K562 (cell line): ENCODE measurements around the gene PON2. TPM values are rescaled to one million over a fixed set of nuclear protein-coding genes. Genes with fewer than 3 reads are reported as not detected.

ENCODE experiments used
- ATAC-seq: fragments of 200-7000 bp; cut with Tn5 transposase; 3 replicates; pipeline ENCODE4 v1.9.1; 2020; ENCODE audit warnings: moderate library complexity
- BruUV-seq: library from RNA; stranded (reverse); fragments of 400-500 nt; replicated peaks from 2 replicates; lab custom pipeline; 2021; lab: Mats Ljungman, UMichigan
- CTCF ChIA-PET: fragments of 300-600 bp; formaldehyde crosslinking; extraction: SDS; loops from one replicate; lab custom pipeline; 2021; ENCODE audit warnings: low intra/inter-chr PET ratio; lab: Yijun Ruan, JAX
- POLR2A ChIA-PET: fragments of 300-600, 350-650 bp; sonication (Branson Sonifier 250); formaldehyde crosslinking; extraction: SDS; loops from one replicate; lab custom pipeline; 2021; ENCODE audit warnings: antibody characterized with exemption, inconsistent platforms; lab: Yijun Ruan, JAX
- DNase-seq, 4 experiments: peaks; one replicate each; pipeline versions ENCODE4 v3.0.0 to v3.0.0-alpha.2; 2011 to 2018; ENCODE audit warnings: low spot score in 3 of 4, mixed read lengths in 3 of 4; ENCODE audit errors: extremely low read depth in 1 of 4
- FAIRE-seq: peaks from 2 replicates; lab custom pipeline; 2011; peaks lifted over from hg19 to GRCh38; lab: Jason Lieb, UNC
- H2AFZ ChIP-seq: 2 replicates; pipeline ENCODE4 v1.6.0; 2011; ENCODE audit warnings: low read depth, low read length, control low read depth, inconsistent platforms
- H3K27ac ChIP-seq: fragments of 200-600 bp; 3 replicates; pipeline ENCODE4 v1.8.0; 2011; ENCODE audit warnings: low read depth, mild to moderate bottlenecking, control low read depth, inconsistent platforms, low read length, moderate library complexity, mixed read lengths; ENCODE audit errors: extremely low read depth
- H3K27me3 ChIP-seq, 2 experiments: fragments of 300-600 bp in 1 of 2; 2 replicates in 1 of 2; 3 replicates in 1 of 2; pipeline versions ENCODE4 v1.6.0 to v1.8.0; 2011; ENCODE audit warnings: inconsistent platforms in 2 of 2, low read length in 2 of 2, mild to moderate bottlenecking in 1 of 2, mixed read lengths in 1 of 2, moderate library complexity in 1 of 2; ENCODE audit not compliant: control insufficient read depth in 2 of 2, insufficient read depth in 2 of 2
- H3K36me3 ChIP-seq: fragments of 300-600 bp; 3 replicates; pipeline ENCODE4 v1.8.0; 2011; ENCODE audit warnings: mild to moderate bottlenecking, low read length, inconsistent platforms; ENCODE audit not compliant: control insufficient read depth, insufficient read depth
- H3K4me1 ChIP-seq, 2 experiments: fragments of 200-600 bp in 1 of 2; replicated peaks in 1 of 2; 2 replicates in 1 of 2; 3 replicates in 1 of 2; pipeline versions ENCODE4 v1.5.1 to v1.8.0; 2011; ENCODE audit warnings: inconsistent platforms in 2 of 2, low read length in 2 of 2, mild to moderate bottlenecking in 1 of 2, mixed read lengths in 1 of 2, moderate library complexity in 1 of 2; ENCODE audit not compliant: control insufficient read depth in 2 of 2, insufficient read depth in 2 of 2
- H3K4me2 ChIP-seq: 2 replicates; pipeline ENCODE4 v1.6.1; 2011; ENCODE audit warnings: low read length, control low read depth, inconsistent platforms, mixed read lengths; ENCODE audit not compliant: insufficient read depth
- H3K4me3 ChIP-seq: fragments of 200-600 bp; sonication (generic), shearing (Covaris generic); 2 replicates; pipeline ENCODE4 v1.5.1; 2016; ENCODE audit warnings: control low read depth, inconsistent platforms
- H3K79me2 ChIP-seq: fragments of 200-600 bp; 3 replicates; pipeline ENCODE4 v1.8.0; 2011; ENCODE audit warnings: low read length, inconsistent platforms; ENCODE audit not compliant: control insufficient read depth, insufficient read depth
- H3K9ac ChIP-seq, 2 experiments: 2 replicates each; pipeline versions ENCODE4 v1.6.0 to v1.6.1; 2011; ENCODE audit warnings: low read depth in 2 of 2, low read length in 2 of 2, control low read depth in 1 of 2, inconsistent platforms in 1 of 2, mild to moderate bottlenecking in 1 of 2, mixed read lengths in 1 of 2; ENCODE audit not compliant: insufficient read depth in 1 of 2
- H3K9me1 ChIP-seq: one replicate; pipeline ENCODE4 v1.6.0; 2011; ENCODE audit warnings: inconsistent platforms, mild to moderate bottlenecking, low read length, moderate library complexity; ENCODE audit not compliant: control insufficient read depth, insufficient read depth
- H3K9me3 ChIP-seq: replicated peaks from 2 replicates; pipeline ENCODE4 v1.5.1; 2011; ENCODE audit warnings: low read depth, low read length, inconsistent platforms; ENCODE audit not compliant: control insufficient read depth, insufficient read depth
- H4K20me1 ChIP-seq: replicated peaks from 2 replicates; pipeline ENCODE4 v1.6.1; 2011; ENCODE audit warnings: low read length, inconsistent platforms, mixed read lengths; ENCODE audit not compliant: control insufficient read depth, insufficient read depth
- CBX3 ChIP-seq, 2 experiments: IDR thresholded peaks; 1 replicate in 1 of 2; 2 replicates in 1 of 2; pipeline ENCODE4 v1.6.1; 2012; ENCODE audit warnings: inconsistent platforms in 2 of 2, low read length in 2 of 2, borderline replicate concordance in 1 of 2, control low read depth in 1 of 2
- CC2D1A ChIP-seq: fragments of 450-650 bp; IDR thresholded peaks from 2 replicates; pipeline ENCODE4 v1.6.1; 2017; ENCODE audit warnings: mild to moderate bottlenecking
- ELF1 ChIP-seq: fragments of 200-800 bp; sonication (Bioruptor generic); IDR thresholded peaks from 2 replicates; pipeline ENCODE4 v1.6.1; 2016; ENCODE audit warnings: missing genetic modification characterization, missing compliant biosample characterization
- HNRNPH1 ChIP-seq: fragments of 200-400 bp; formaldehyde crosslinking; optimal IDR thresholded peaks from 2 replicates; pipeline ENCODE3; 2017; ENCODE audit warnings: low read depth, mild to moderate bottlenecking, low read length, moderate library complexity
- HNRNPLL ChIP-seq: fragments of 200-400 bp; formaldehyde crosslinking; IDR thresholded peaks from 2 replicates; pipeline ENCODE4 v1.6.1; 2017; ENCODE audit warnings: low read length, low read depth, mild to moderate bottlenecking; ENCODE audit not compliant: poor library complexity, severe bottlenecking
- NFE2L1 ChIP-seq: fragments of 450-650 bp; IDR thresholded peaks from 2 replicates; pipeline ENCODE4 v1.6.1; 2016; ENCODE audit warnings: missing genetic modification characterization, low read depth, mild to moderate bottlenecking, missing compliant biosample characterization, moderate library complexity, borderline replicate concordance
- PHB2 ChIP-seq: fragments of 450-650 bp; IDR thresholded peaks from 2 replicates; pipeline ENCODE4 v1.6.1; 2017; ENCODE audit warnings: low read depth
- SMARCA5 ChIP-seq: fragments of 450-650 bp; IDR thresholded peaks from 2 replicates; pipeline ENCODE4 v1.6.1; 2016
- SOX6 ChIP-seq: fragments of 450-650 bp; IDR thresholded peaks from 2 replicates; pipeline ENCODE4 v1.6.1; 2014; ENCODE audit warnings: mild to moderate bottlenecking
- SP2 ChIP-seq: IDR thresholded peaks from 2 replicates; pipeline ENCODE4 v1.6.1; 2011; ENCODE audit warnings: mild to moderate bottlenecking, low read depth, low read length, moderate library complexity; ENCODE audit not compliant: poor library complexity, severe bottlenecking; ENCODE audit errors: extremely low read depth
- VEZF1 ChIP-seq: fragments of 200-800 bp; sonication (Bioruptor generic); IDR thresholded peaks from 2 replicates; pipeline ENCODE4 v1.6.1; 2017; ENCODE audit warnings: missing genetic modification characterization, missing compliant biosample characterization
- ZFP30 ChIP-seq: fragments of 250-450 bp; sonication (Bioruptor Pico); IDR thresholded peaks from 2 replicates; pipeline ENCODE4 v1.8.0; 2022; ENCODE audit warnings: moderate library complexity, mild to moderate bottlenecking, inconsistent platforms, borderline replicate concordance
- ZNF121 ChIP-seq: sonication (generic); formaldehyde crosslinking; conservative IDR thresholded peaks from 2 replicates; pipeline ENCODE4 v1.8.0; 2022; ENCODE audit warnings: missing genetic modification reagents
- ZNF146 ChIP-seq: IDR thresholded peaks from one replicate; pipeline ENCODE4 v1.6.1; 2018; ENCODE audit warnings: missing compliant biosample characterization; ENCODE audit not compliant: unreplicated experiment
- ZNF561 ChIP-seq: fragments of 450-650 bp; formaldehyde crosslinking; conservative IDR thresholded peaks from 2 replicates; pipeline ENCODE4 v1.4.0; 2020; ENCODE audit warnings: mild to moderate bottlenecking, moderate library complexity
- WGBS: fragments of 100-300 bp; shearing (Covaris generic); methylation state at CpG from one replicate; pipeline ENCODE4 v1.1.6; 2016; ENCODE audit warnings: low coverage, mixed read lengths; ENCODE audit not compliant: insufficient coverage; ENCODE audit errors: missing lambda C conversion rate; 5-methylcytosine and 5-hydroxymethylcytosine counted together
- in situ Hi-C: fragments of 300-500 bp; cut with MboI; formaldehyde crosslinking; loops from 4 replicates; pipeline ENCODE4 v1.15.0; 2018; ENCODE audit warnings: inconsistent platforms, mixed read lengths
- intact Hi-C: fragments of 100-400 bp; cut with micrococcal nuclease; formaldehyde crosslinking; loops from 2 replicates; pipeline ENCODE4 v1.14.2; 2022
- polyA plus RNA-seq, 8 experiments: library from polyadenylated mRNA; depleted of rRNA in 4 of 8; stranded (reverse) in 5 of 8; unstranded in 3 of 8; fragments of >200 nt; fragmentation: Nextera tagmentation in 2 of 8; fragmentation: Illumina TruSeq in 1 of 8; extraction: Ambion mirVana in 2 of 8; extraction: Trizol in 1 of 8; gene quantifications; 2 replicates each; pipeline versions ENCODE4 v1.2.1 to v1.2.3, GENCODE V29; 2011 to 2014; ENCODE audit warnings: inconsistent platforms in 1 of 8, missing spikeins in 1 of 8
- total RNA-seq, 7 experiments: library from RNA; depleted of rRNA in 6 of 7; stranded (reverse); fragments of >200 nt in 6 of 7; fragmentation: Illumina TruSeq in 2 of 7; extraction: Trizol in 2 of 7; gene quantifications; 2 replicates each; pipeline versions ENCODE4 v1.2.1 to v1.2.3, GENCODE V29; 2011 to 2021; ENCODE audit warnings: low replicate concordance in 1 of 7
- TF ChIP-seq, protein P1 (sequence below): fragments of 450-650 bp; formaldehyde crosslinking; IDR thresholded peaks from 2 replicates; pipeline ENCODE4 v1.4.0; 2020; ENCODE audit warnings: mild to moderate bottlenecking

Gene PON2
- total and polyA plus RNA-seq, 9 of the 15 experiments (the other 6 are each of a cell fraction or from before 2014, with no cell fraction given) = 8.5 to 30.1 (median 21.9) TPM

DNA sequence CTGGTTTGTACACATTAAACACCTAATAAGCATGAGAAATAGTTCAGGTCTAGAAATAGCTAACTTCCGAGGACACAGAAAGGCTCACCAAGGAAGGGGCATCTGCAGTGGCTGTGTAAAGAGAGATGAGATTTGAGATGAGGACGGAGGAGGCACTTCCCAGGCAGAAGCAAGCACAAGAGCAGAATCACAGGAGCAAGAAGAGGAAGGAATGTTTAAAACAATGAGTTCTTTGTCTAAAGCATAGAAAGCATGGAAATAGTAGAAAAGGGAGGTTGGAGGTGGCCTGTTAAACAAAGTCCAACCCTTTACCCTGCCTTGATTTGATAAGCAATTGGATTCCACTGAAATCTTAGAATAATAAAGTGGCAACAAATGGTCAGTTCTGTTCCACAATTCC, 27.1 kb downstream of the PON2 start:
- ATAC-seq (no peak), DNase-seq (no peak), FAIRE-seq (no peak)
- Histone ChIP-seq H2AFZ (no peak overlapping the region), H3K9me3 (no peaks in the 10 kb centered on the region), H3K4me2 (no peak overlapping the region), H4K20me1 (no peaks in the 10 kb centered on the region), H3K27me3 (no peaks in the 10 kb centered on the region), H3K9me1 (no peaks in the 10 kb centered on the region), H3K9ac (no peak overlapping the region), H3K27ac (no peak overlapping the region), H3K79me2 (no peaks in the 10 kb centered on the region), H3K4me3 (no peak overlapping the region), H3K4me1 (no peaks in the 10 kb centered on the region), H3K36me3 (peaks cover 28% of the 10 kb centered on the region)
- ChIA-PET POLR2A (interaction anchor here (0.8 kb wide), 1 partner anchor 14 kb away, joined by 3 read pairs; no protein-coding TSS in a partner anchor), CTCF (no interaction called here)
- BruUV-seq = no TSS peak
- WGBS = 48% methylated on average over 2 of the region's 2 CpGs
- intact Hi-C loops = no loop called here
- TF ChIP-seq NFE2L1 (tag) = no peak
- no peak for TF ChIP-seq SMARCA5
- TF ChIP-seq, protein P1, sequence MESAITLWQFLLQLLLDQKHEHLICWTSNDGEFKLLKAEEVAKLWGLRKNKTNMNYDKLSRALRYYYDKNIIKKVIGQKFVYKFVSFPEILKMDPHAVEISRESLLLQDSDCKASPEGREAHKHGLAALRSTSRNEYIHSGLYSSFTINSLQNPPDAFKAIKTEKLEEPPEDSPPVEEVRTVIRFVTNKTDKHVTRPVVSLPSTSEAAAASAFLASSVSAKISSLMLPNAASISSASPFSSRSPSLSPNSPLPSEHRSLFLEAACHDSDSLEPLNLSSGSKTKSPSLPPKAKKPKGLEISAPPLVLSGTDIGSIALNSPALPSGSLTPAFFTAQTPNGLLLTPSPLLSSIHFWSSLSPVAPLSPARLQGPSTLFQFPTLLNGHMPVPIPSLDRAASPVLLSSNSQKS (CRISPR knock-in tag) = no peak
- no peak for TF ChIP-seq ELF1
- no peak for TF ChIP-seq PHB2
- no peak for TF ChIP-seq ZNF121 (CRISPR knock-in tag)
- in situ Hi-C loops = no loop called here

DNA sequence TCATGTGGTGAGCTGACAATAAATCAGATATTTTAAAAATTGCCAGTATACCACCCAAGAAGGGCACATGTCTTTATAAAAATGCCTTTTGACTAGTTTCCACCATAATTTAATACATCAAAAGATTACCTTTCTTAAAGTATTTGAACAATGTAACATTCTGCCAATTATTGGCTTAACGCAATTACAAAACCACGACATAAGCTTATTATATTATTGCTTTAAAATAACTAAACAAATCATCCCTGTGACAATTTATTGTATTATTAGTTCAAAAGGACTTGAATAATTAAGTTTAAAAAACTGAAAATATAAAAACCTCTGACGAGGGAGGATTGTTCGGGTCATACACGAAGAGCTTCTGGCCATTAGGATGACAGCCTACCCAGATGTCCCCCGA, 29.0 kb downstream of the PON2 start:
- H3K4me1 ChIP-seq = no peaks in the 10 kb centered on the region
- H2AFZ ChIP-seq = no peak overlapping the region
- POLR2A ChIA-PET = no interaction called here
- WGBS = 87% methylated on average over 6 of the region's 6 CpGs
- no peak for DNase-seq
- CTCF ChIA-PET = no interaction called here
- no peaks in the 10 kb centered on the region for H3K27me3 ChIP-seq
- no peak for FAIRE-seq
- BruUV-seq = no TSS peak
- no peak overlapping the region for H3K9ac ChIP-seq
- H3K9me1 ChIP-seq = no peaks in the 10 kb centered on the region
- H3K9me3 ChIP-seq = no peaks in the 10 kb centered on the region
- TF ChIP-seq ZNF561 (CRISPR knock-in tag) (no peak), CC2D1A (no peak), HNRNPLL (no peak), SOX6 (no peak), ZNF146 (no peak), VEZF1 (CRISPR knock-in tag) (no peak), ZFP30 (CRISPR knock-in tag) (no peak), SP2 (no peak), HNRNPH1 (no peak), CBX3 (IDR thresholded peaks at IDR 0.05; ENCODE audit: borderline replicate concordance in 1 of 2, low read length in 2 of 2) (no peak)
- in situ Hi-C loops (no loop called here), intact Hi-C loops (no loop called here)
- no peaks in the 10 kb centered on the region for H3K79me2 ChIP-seq
- H3K4me2 ChIP-seq = no peak overlapping the region
- ATAC-seq = no peak
- no peaks in the 10 kb centered on the region for H4K20me1 ChIP-seq
- peaks cover 17% of the 10 kb centered on the region for H3K36me3 ChIP-seq
- no peak overlapping the region for H3K4me3 ChIP-seq
- no peak overlapping the region for H3K27ac ChIP-seq
